ENCODE measurements around the gene MAP3K20.

GRCh38 chr2:173037245-173038120 is 38.2 kb upstream of the MAP3K20 start:
- TF ChIP-seq, protein P1, sequence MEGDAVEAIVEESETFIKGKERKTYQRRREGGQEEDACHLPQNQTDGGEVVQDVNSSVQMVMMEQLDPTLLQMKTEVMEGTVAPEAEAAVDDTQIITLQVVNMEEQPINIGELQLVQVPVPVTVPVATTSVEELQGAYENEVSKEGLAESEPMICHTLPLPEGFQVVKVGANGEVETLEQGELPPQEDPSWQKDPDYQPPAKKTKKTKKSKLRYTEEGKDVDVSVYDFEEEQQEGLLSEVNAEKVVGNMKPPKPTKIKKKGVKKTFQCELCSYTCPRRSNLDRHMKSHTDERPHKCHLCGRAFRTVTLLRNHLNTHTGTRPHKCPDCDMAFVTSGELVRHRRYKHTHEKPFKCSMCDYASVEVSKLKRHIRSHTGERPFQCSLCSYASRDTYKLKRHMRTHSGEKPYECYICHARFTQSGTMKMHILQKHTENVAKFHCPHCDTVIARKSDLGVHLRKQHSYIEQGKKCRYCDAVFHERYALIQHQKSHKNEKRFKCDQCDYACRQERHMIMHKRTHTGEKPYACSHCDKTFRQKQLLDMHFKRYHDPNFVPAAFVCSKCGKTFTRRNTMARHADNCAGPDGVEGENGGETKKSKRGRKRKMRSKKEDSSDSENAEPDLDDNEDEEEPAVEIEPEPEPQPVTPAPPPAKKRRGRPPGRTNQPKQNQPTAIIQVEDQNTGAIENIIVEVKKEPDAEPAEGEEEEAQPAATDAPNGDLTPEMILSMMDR (IDR thresholded peaks at IDR 0.05; ENCODE audit: extremely low read depth in 1 of 2, insufficient read depth in 1 of 2, low read depth in 1 of 2, low read length in 2 of 2): no peak
- TF ChIP-seq FOS (IDR thresholded peaks at IDR 0.05; ENCODE audit: borderline replicate concordance, insufficient read depth, low read length) (no peak), POLR2A (IDR thresholded peaks at IDR 0.05; ENCODE audit: low read depth, low read length) (no peak), POLR2AphosphoS5 (IDR thresholded peaks at IDR 0.05; ENCODE audit: insufficient read depth, low read depth, low read length) (no peak)
